Measurements from ENCODE around the gene KRTAP10-5. TPM values are rescaled to one million over a fixed set of nuclear protein-coding genes. Genes with fewer than 3 reads are reported as not detected.

The KRTAP10-5 gene
- polyA plus RNA-seq, 1 donor (not counting 4 experiments of a cell fraction or from before 2014, with no cell fraction given) = not detected

- H3K27me3 ChIP-seq (ENCODE audit: control insufficient read depth, extremely low read depth, insufficient read depth, low read length) = no peaks in the 10 kb centered on the region
- H3K27ac ChIP-seq (ENCODE audit: control insufficient read depth, insufficient read depth, low read length) = no peak overlapping the region
- no peaks in the 10 kb centered on the region for H3K9me1 ChIP-seq (ENCODE audit: control insufficient read depth, extremely low read depth, insufficient read depth, low read length)
- H3K9me3 ChIP-seq (ENCODE audit: control insufficient read depth, low read depth, low read length) = no peaks in the 10 kb centered on the region
- no peak overlapping the region for H3K9ac ChIP-seq (ENCODE audit: control insufficient read depth, extremely low read depth, insufficient read depth, low read length)
- DNase-seq (ENCODE audit: low read depth, low spot score) (no peak), FAIRE-seq (no peak)
- no peaks in the 10 kb centered on the region for H3K79me2 ChIP-seq (ENCODE audit: control insufficient read depth, insufficient read depth, low read length)
- H4K20me1 ChIP-seq (ENCODE audit: control insufficient read depth, extremely low read depth, insufficient read depth, low read length) = no peaks in the 10 kb centered on the region
- no peak overlapping the region for H3K4me2 ChIP-seq (ENCODE audit: control insufficient read depth, extremely low read depth, insufficient read depth, low read depth, low read length)
- no peaks in the 10 kb centered on the region for H3K36me3 ChIP-seq (ENCODE audit: control insufficient read depth in 2 of 2, extremely low read depth in 1 of 2, insufficient read depth in 2 of 2, low read length in 2 of 2)
- H3K4me3 ChIP-seq (ENCODE audit: control insufficient read depth in 2 of 3, extremely low read depth in 1 of 3, insufficient read depth in 2 of 3, low read depth in 1 of 3, low read length in 3 of 3) = no peak overlapping the region
- no peak overlapping the region for H2AFZ ChIP-seq (ENCODE audit: control insufficient read depth, low read length)
- dilution Hi-C loops (cut with MboI; ENCODE audit: extremely low pct_ligation_motif_present, low sequenced_read_pairs) = no loop called here
- TF ChIP-seq CTCF (optimal IDR thresholded peaks at IDR 0.05 in 1 of 3, IDR thresholded peaks at IDR 0.05 in 1 of 3, conservative IDR thresholded peaks at IDR 0.05 in 1 of 3; ENCODE audit: extremely low read depth in 1 of 3, insufficient read depth in 2 of 3, low read length in 3 of 3) (no peak), EZH2 (IDR thresholded peaks at IDR 0.05; ENCODE audit: low read length) (no peak)
- no peaks in the 10 kb centered on the region for H3K4me1 ChIP-seq (ENCODE audit: control insufficient read depth, extremely low read depth, insufficient read depth, low read length)
Measured at GRCh38 chr21:44564886-44565598, 15.4 kb downstream of the KRTAP10-5 start.

GRCh38 chr21:44564099-44564498, 16.3 kb downstream of the KRTAP10-5 start:
- Histone ChIP-seq H4K20me1 (ENCODE audit: control insufficient read depth, extremely low read depth, insufficient read depth, low read length) (no peaks in the 10 kb centered on the region), H3K4me2 (ENCODE audit: control insufficient read depth, extremely low read depth, insufficient read depth, low read depth, low read length) (no peak overlapping the region), H3K27ac (ENCODE audit: control insufficient read depth, insufficient read depth, low read length) (no peak overlapping the region), H2AFZ (ENCODE audit: control insufficient read depth, low read length) (no peak overlapping the region), H3K27me3 (ENCODE audit: control insufficient read depth, extremely low read depth, insufficient read depth, low read length) (peaks cover 2% of the 10 kb centered on the region), H3K9me3 (ENCODE audit: control insufficient read depth, low read depth, low read length) (no peaks in the 10 kb centered on the region), H3K4me3 (ENCODE audit: control insufficient read depth in 2 of 3, extremely low read depth in 1 of 3, insufficient read depth in 2 of 3, low read depth in 1 of 3, low read length in 3 of 3) (no peak overlapping the region), H3K36me3 (ENCODE audit: control insufficient read depth in 2 of 2, extremely low read depth in 1 of 2, insufficient read depth in 2 of 2, low read length in 2 of 2) (no peaks in the 10 kb centered on the region), H3K4me1 (ENCODE audit: control insufficient read depth, extremely low read depth, insufficient read depth, low read length) (no peaks in the 10 kb centered on the region), H3K9me1 (ENCODE audit: control insufficient read depth, extremely low read depth, insufficient read depth, low read length) (no peaks in the 10 kb centered on the region), H3K79me2 (ENCODE audit: control insufficient read depth, insufficient read depth, low read length) (no peaks in the 10 kb centered on the region), H3K9ac (ENCODE audit: control insufficient read depth, extremely low read depth, insufficient read depth, low read length) (no peak overlapping the region)
- TF ChIP-seq EZH2 (IDR thresholded peaks at IDR 0.05; ENCODE audit: low read length) (no peak), CTCF (optimal IDR thresholded peaks at IDR 0.05 in 1 of 3, IDR thresholded peaks at IDR 0.05 in 1 of 3, conservative IDR thresholded peaks at IDR 0.05 in 1 of 3; ENCODE audit: extremely low read depth in 1 of 3, insufficient read depth in 2 of 3, low read length in 3 of 3) (no peak)
- FAIRE-seq = no peak
- no peak for DNase-seq (ENCODE audit: low read depth, low spot score)
- dilution Hi-C loops (cut with MboI; ENCODE audit: extremely low pct_ligation_motif_present, low sequenced_read_pairs) = no loop called here
